GM19324 (cell line): ENCODE data around the gene CCER1.

Experiments
- ATAC-seq: cut with Tn5 transposase; IDR thresholded peaks from one replicate; pipeline ENCODE4 v1.9.1; 2021; ENCODE audit warnings: mild to moderate bottlenecking, moderate library complexity; ENCODE audit not compliant: unreplicated experiment, low FRiP score

The CCER1 gene

GRCh38 chr12:90969851-90970250, 14.9 kb upstream of the CCER1 start:
- no peak for ATAC-seq

DNA sequence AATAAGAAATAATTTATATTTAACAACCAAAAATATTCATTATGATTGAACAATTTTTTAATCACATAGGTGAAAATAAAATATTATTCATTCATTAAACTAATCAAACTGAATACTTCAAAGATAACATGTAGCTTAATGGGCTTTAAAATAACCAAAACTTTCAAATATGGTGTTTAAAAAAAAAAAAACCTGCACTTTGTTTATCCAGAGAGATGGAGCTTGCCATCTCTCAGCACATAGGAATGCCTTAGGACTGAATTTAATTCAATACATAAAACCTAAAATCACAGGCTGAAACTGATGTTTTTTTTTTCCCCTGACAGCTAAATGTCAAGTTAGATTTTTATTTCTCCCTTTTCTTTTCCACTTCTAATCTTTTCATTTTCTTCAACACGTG, 14.4 kb upstream of the CCER1 start:
- ATAC-seq: no peak

- no peak for ATAC-seq
Observed at GRCh38 chr12:90965204-90965603, 10.2 kb upstream of the CCER1 start.

- ATAC-seq: no peak
Observed at GRCh38 chr12:90964616-90965015, 9.6 kb upstream of the CCER1 start.

DNA sequence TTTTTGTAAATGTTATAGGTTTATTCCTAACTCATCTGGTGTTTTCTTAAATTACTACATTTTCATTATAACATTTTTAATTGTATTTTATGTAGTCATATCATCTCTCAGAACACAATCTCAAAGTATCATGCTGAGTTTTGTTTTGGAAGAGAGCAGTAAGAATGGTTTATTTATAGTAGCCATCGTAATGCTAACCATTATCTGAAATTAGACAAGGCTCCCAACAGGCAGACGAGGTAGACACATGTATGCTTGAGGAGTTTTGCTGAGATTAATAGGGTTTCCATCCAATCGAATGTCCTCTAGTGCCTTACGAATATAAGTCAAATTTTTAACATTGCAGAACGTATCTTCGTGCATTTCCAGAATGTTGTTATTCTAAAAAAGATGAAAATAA, 9.0 kb upstream of the CCER1 start:
- no peak for ATAC-seq

GRCh38 chr12:90961154-90961553, 6.2 kb upstream of the CCER1 start:
- ATAC-seq: no peak

DNA sequence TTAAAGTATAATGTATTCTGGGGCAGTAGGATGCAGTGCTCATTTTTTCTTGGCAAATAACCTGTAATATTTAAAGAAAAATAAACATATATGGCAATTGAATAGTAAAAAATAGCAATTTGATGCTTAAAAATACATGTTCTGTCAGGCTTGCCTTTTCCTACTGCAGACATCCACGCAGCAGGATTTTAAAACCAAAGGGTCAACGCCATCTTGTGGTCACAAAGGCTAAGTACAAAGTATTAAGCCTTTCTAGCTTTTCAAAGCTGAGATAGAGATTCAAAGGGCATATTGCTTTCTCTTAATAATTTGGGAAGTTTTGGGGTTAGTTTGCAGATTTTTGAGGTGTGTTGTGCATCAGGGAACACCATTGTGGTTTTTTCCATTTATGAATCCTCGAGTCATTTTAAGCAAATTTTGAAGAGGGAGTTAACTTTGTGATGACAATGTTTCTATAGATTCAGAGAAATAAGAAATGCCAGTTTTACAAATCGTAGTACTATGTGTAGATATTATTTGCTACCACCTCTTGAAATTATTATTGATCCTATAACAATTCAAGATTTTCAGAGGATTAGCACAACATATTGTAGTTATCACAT, 4.7 kb upstream of the CCER1 start:
- peak; percentile 78 for ATAC-seq

DNA sequence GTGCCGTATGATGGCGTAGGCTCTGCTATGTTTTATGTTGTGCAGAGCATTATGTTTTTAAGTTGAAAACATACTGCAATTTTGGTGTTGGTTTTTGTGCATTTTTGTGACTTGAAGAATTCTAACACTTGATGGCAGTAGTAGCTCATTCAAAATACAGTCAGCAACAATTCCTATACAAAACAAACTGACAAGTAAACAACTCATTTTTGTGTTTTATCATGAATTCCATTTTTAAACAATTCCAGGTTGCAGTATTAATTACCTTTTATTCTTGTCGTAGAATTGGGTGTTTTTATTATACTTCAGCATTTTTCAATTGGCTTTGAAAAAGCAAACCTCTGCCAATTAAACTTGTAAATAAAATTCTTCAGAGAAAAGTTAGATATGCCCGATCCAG, 4.1 kb upstream of the CCER1 start:
- no peak for ATAC-seq

GRCh38 chr12:90958347-90958746, 3.4 kb upstream of the CCER1 start:
- ATAC-seq: no peak

DNA sequence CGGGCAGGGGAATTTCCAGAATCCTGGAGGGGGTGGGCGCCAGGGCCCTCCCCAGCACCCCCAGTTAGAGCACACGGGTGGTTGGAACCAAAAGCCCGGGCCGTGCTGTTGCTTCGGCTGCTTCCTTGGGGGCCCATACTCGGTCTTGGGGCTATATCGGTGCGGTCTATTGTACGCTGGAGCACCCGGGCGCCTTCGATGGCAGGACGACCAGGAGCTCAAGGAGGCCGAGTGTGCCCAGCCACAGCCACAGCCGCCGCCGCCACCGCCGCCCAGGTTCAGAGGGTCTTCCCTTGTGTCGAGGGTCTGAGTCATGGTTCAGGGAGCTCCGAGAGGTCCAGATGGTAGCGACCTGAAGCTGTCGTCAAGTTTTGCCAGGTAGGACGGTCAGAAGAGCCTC, 548 bp downstream of the CCER1 start:
- no peak for ATAC-seq

DNA sequence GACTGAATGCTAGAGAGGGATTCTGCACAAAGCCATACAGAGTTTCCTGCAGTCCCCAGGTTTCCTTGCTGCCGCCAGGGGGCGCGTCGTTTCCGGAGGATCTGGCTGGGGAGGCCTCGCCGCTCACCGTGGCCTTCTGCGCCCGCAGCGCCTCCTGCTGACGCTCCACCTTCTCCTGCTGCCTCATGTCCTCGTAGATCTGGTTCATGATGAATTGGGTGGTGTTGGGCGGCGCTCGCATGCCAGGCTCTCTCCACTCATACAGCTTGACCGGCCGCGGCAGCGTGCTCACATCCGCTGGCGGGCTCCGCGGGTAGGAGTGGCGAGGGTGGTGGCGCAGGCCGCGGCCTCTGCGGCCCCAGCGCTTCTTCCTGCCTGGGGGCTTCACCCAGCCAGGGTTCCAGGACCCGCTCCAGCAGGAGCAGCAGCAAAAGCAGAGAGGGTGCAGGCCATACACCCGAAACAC, 987 bp downstream of the CCER1 start:
- no peak for ATAC-seq

GRCh38 chr12:90951432-90952105, 3.4 kb downstream of the CCER1 start:
- no peak for ATAC-seq

DNA sequence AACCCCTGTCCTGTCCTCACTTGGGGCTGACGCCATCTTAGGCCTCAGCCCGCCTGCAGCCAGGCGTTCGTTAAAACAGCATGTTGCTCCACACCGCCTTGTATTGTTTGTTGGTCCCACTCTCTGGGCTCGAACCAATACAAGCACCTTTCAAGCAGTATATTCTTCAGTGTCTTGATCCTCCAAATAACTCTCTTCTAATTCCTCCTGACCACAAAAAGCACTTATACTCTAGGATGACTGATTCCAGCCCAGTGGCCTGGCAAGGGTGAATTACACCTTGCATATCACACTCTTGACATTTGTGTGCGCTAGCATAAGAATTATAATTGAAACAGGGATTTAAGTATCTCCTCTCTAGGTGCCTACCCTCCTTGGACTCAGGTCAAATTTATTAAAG, 7.1 kb downstream of the CCER1 start:
- no peak for ATAC-seq

- peak; percentile 69 for ATAC-seq
Observed at GRCh38 chr12:90945070-90945649, 9.8 kb downstream of the CCER1 start.

- ATAC-seq: no peak
Observed at GRCh38 chr12:90943255-90943654, 11.7 kb downstream of the CCER1 start.

- ATAC-seq: no peak
Observed at GRCh38 chr12:90940872-90941499, 14.0 kb downstream of the CCER1 start.

- ATAC-seq: no peak
Observed at GRCh38 chr12:90939382-90939781, 15.6 kb downstream of the CCER1 start.

DNA sequence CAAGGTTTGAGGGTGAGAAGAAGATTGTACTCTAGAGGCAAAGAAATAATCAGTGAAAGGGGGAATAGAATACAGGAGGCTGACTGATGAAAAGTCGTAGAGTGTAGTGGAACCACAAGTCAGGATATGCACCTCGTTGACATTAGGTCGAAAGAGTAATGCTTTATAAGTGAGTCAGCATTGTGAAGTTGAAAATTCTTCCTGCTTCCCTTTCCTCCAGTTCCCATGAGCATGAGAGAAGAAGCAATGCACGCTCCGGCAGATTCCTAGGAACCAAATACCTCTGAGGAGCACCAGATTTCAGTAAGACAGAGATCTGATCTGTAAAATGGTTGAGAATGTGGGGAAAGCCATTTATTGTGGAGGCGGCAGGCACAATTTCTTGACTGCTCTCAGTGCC, 16.5 kb downstream of the CCER1 start:
- ATAC-seq: no peak

GRCh38 chr12:90937651-90938050, 17.3 kb downstream of the CCER1 start:
- no peak for ATAC-seq

DNA sequence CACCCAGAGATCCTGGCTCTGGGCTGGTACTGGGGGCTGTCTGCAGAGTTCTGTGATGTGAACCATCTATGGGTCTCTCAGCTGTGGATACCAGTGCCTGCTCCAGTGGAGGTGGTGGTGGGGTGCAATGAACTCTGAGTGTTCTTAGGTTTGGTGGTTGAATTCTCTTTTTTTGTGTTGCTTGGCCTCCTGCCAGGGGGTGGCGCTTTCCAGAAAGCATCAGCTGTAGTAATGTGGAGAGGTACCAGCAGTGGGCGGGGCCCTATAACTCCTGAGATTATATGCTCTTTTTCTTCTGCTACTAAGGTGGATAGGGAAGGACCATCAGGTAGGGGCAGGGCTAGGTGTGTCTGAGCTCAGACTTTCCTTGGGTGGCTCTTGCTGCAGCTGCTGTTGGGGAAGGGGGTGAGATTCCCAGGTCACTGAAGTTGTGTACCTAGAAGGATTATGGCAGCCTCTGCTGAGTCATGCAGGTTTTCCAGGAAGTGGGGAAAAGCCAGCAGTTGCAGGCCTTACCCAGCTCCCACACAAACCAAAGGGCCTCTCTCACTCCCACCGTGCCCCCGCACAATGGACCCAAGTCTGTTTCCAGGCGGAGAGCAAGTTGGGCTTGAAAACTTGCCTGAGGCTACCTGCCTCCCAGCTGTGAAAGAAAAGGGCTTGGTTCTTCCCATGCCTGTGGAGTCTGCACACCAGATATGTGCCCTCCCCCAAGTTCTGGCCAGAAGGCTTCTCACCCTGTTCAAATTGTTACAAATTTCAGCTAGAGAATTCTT, 18.6 kb downstream of the CCER1 start:
- ATAC-seq: no peak

GRCh38 chr12:90925562-90925961, 29.4 kb downstream of the CCER1 start:
- ATAC-seq: no peak
